HCT116 (cell line): Measurements from ENCODE around the gene TCF23. TPM values are rescaled to one million over a fixed set of nuclear protein-coding genes. Genes with fewer than 3 reads are reported as not detected.

Source experiments
- ATAC-seq: fragments of 200-7000 bp; cut with Tn5 transposase; 2 replicates; pipeline ENCODE4 v1.9.1; 2020; ENCODE audit warnings: mild to moderate bottlenecking, moderate library complexity
- BruUV-seq: library from RNA; stranded (reverse); fragments of 400-500 nt; replicated peaks from 2 replicates; lab custom pipeline; 2021; lab: Mats Ljungman, UMichigan
- CTCF ChIA-PET: fragments of 300-600 bp; sonication (Branson Sonifier 250); formaldehyde crosslinking; loops from one replicate; lab custom pipeline; 2021; ENCODE audit warnings: antibody characterized with exemption; lab: Charles Lee
- POLR2A ChIA-PET: fragments of 300-600, 350-600 bp; sonication (Branson Sonifier 250); formaldehyde crosslinking; loops from one replicate; lab custom pipeline; 2021; ENCODE audit warnings: antibody characterized with exemption; lab: Charles Lee
- RAD21 ChIA-PET, 2 experiments: fragments of 300-600 bp; sonication (Branson Sonifier 250); formaldehyde crosslinking; loops; one replicate each; lab custom pipeline; 2023; ENCODE audit warnings: low total read pairs in 2 of 2; ENCODE audit not compliant: uncharacterized antibody in 2 of 2, unreplicated experiment in 2 of 2, low non-redundant PET in 1 of 2; lab: Charles Lee
- DNase-seq: peaks from one replicate; pipeline ENCODE4 v3.0.0-alpha.2; 2010; ENCODE audit warnings: low read depth, low spot score
- H2AFZ ChIP-seq: fragments of 200-600 bp; shearing (Covaris generic), sonication (generic); 2 replicates; pipeline ENCODE4 v1.6.1; 2017; ENCODE audit warnings: low read depth, mixed run types, mixed read lengths, antibody characterized with exemption, low read length; ENCODE audit not compliant: poor library complexity, severe bottlenecking
- H3K27ac ChIP-seq: 2 replicates; pipeline ENCODE4 v1.5.1; 2012; ENCODE audit warnings: low read depth, low read length
- H3K27me3 ChIP-seq: fragments of 200-600 bp; sonication (generic); 2 replicates; pipeline ENCODE4 v1.6.1; 2016; ENCODE audit warnings: mixed run types, low read length, mixed read lengths; ENCODE audit not compliant: insufficient read depth
- H3K36me3 ChIP-seq, 2 experiments: fragments of 200-500 bp in 1 of 2; fragments of 200-600 bp in 1 of 2; sonication (Bioruptor generic) in 1 of 2; sonication (generic) in 1 of 2; 2 replicates each; pipeline versions ENCODE4 v1.5.1 to v1.6.1; 2014 to 2016; ENCODE audit warnings: low read length in 2 of 2, inconsistent platforms in 1 of 2, mixed read lengths in 1 of 2, mixed run types in 1 of 2; ENCODE audit not compliant: insufficient read depth in 2 of 2, control insufficient read depth in 1 of 2
- H3K4me1 ChIP-seq, 2 experiments: fragments of 200-600 bp in 1 of 2; sonication (generic) in 1 of 2; 2 replicates each; pipeline versions ENCODE4 v1.5.1 to v1.6.1; 2012 to 2017; ENCODE audit warnings: low read length in 2 of 2, inconsistent platforms in 1 of 2, mild to moderate bottlenecking in 1 of 2, mixed read lengths in 1 of 2, mixed run types in 1 of 2, moderate library complexity in 1 of 2; ENCODE audit not compliant: insufficient read depth in 2 of 2, control insufficient read depth in 1 of 2
- H3K4me2 ChIP-seq: fragments of 200-600 bp; sonication (generic); 2 replicates; pipeline ENCODE4 v1.6.1; 2017; ENCODE audit warnings: mixed run types, low read length, mixed read lengths
- H3K4me3 ChIP-seq, 2 experiments: fragments of 200-600 bp in 1 of 2; sonication (generic) in 1 of 2; replicated peaks in 1 of 2; 2 replicates each; pipeline ENCODE4 v1.5.1; 2011 to 2016; ENCODE audit warnings: low read length in 2 of 2, control low read depth in 1 of 2, low read depth in 1 of 2, mild to moderate bottlenecking in 1 of 2, mixed read lengths in 1 of 2, mixed run types in 1 of 2
- H3K79me2 ChIP-seq: fragments of 200-600 bp; sonication (generic); 2 replicates; pipeline ENCODE4 v1.6.1; 2017; ENCODE audit warnings: mild to moderate bottlenecking, mixed run types, low read length, moderate library complexity, mixed read lengths; ENCODE audit not compliant: insufficient read depth
- H3K9ac ChIP-seq: fragments of 200-600 bp; sonication (generic); 2 replicates; pipeline ENCODE4 v1.6.1; 2016; ENCODE audit warnings: low read length, mixed read lengths
- H3K9me2 ChIP-seq: fragments of 200-600 bp; sonication (generic), shearing (Covaris generic); 2 replicates; pipeline ENCODE4 v1.6.1; 2017; ENCODE audit warnings: mixed run types, mild to moderate bottlenecking, moderate library complexity; ENCODE audit not compliant: insufficient read depth
- H3K9me3 ChIP-seq, 2 experiments: fragments of 200-500 bp in 1 of 2; fragments of 200-600 bp in 1 of 2; sonication (Bioruptor generic) in 1 of 2; sonication (generic) in 1 of 2; 2 replicates each; pipeline ENCODE4 v1.6.1; 2014 to 2017; ENCODE audit warnings: low read length in 2 of 2, mixed read lengths in 2 of 2, inconsistent platforms in 1 of 2, low read depth in 1 of 2, mild to moderate bottlenecking in 1 of 2, mixed run types in 1 of 2, moderate library complexity in 1 of 2; ENCODE audit not compliant: control insufficient read depth in 1 of 2, insufficient read depth in 1 of 2
- H4K20me1 ChIP-seq: fragments of 200-600 bp; sonication (generic), shearing (Covaris generic); 2 replicates; pipeline ENCODE4 v1.6.1; 2017; ENCODE audit warnings: mixed run types, mild to moderate bottlenecking, moderate library complexity; ENCODE audit not compliant: insufficient read depth
- ATF3 ChIP-seq: IDR thresholded peaks from 2 replicates; pipeline ENCODE4 v1.6.1; 2012
- FOSL1 ChIP-seq: IDR thresholded peaks from 2 replicates; pipeline ENCODE4 v1.6.1; 2012; ENCODE audit warnings: low read depth
- MAX ChIP-seq: IDR thresholded peaks from 2 replicates; pipeline ENCODE4 v1.6.1; 2012
- POLR2A ChIP-seq: IDR thresholded peaks from 2 replicates; pipeline ENCODE4 v1.7.0; 2011; ENCODE audit warnings: borderline replicate concordance; ENCODE audit not compliant: insufficient read depth, insufficient read length; ENCODE audit errors: extremely low read depth
- SIN3A ChIP-seq: IDR thresholded peaks from 2 replicates; pipeline ENCODE4 v1.6.1; 2012; ENCODE audit warnings: low read depth
- SP1 ChIP-seq: IDR thresholded peaks from 2 replicates; pipeline ENCODE4 v1.6.1; 2012; ENCODE audit warnings: low read depth
- SRF ChIP-seq: IDR thresholded peaks from 2 replicates; pipeline ENCODE4 v1.6.1; 2012; ENCODE audit warnings: low read depth
- TCF7L2 ChIP-seq: IDR thresholded peaks from 2 replicates; pipeline ENCODE4 v1.7.0; 2011; ENCODE audit warnings: borderline replicate concordance, inconsistent platforms; ENCODE audit not compliant: insufficient read depth, insufficient read length; ENCODE audit errors: extremely low read depth
- YY1 ChIP-seq: IDR thresholded peaks from 2 replicates; pipeline ENCODE4 v1.6.1; 2011; ENCODE audit warnings: low read length, low read depth, moderate library complexity, mild to moderate bottlenecking; ENCODE audit not compliant: insufficient replicate concordance; ENCODE audit errors: extremely low read depth
- ZNF274 ChIP-seq: fragments of 200-500 bp; sonication (Bioruptor generic); IDR thresholded peaks from 2 replicates; pipeline ENCODE4 v1.6.1; 2014; ENCODE audit warnings: mild to moderate bottlenecking, low read depth, low read length, inconsistent platforms
- intact Hi-C: fragments of 100-400 bp; cut with micrococcal nuclease; formaldehyde crosslinking; loops from 2 replicates; pipeline ENCODE4 v1.10.0; 2022
- total RNA-seq: library from RNA; stranded (reverse); gene quantifications from one replicate; pipeline ENCODE4 v1.2.1, GENCODE V29; 2021; ENCODE audit not compliant: unreplicated experiment
- TF ChIP-seq, protein P1 (sequence below), 3 experiments: fragments of 200-600 bp in 1 of 3; sonication (generic) in 1 of 3; IDR thresholded peaks in 2 of 3; conservative IDR thresholded peaks in 1 of 3; 2 replicates each; pipeline ENCODE4 v1.5.1; 2012 to 2017; ENCODE audit warnings: low read depth in 2 of 3, low read length in 2 of 3, antibody characterized with exemption in 1 of 3, borderline replicate concordance in 1 of 3, control low read depth in 1 of 3, mild to moderate bottlenecking in 1 of 3, mixed read lengths in 1 of 3, mixed run types in 1 of 3, moderate library complexity in 1 of 3; ENCODE audit not compliant: insufficient read depth in 1 of 3

TCF23 gene
- total RNA-seq, 1 experiment from 2014 or later, result not detected

- no peak for TF ChIP-seq ATF3
Measured at GRCh38 chr2:27135478-27135955, 13.3 kb upstream of the TCF23 start (continued).

- H3K27me3 ChIP-seq, result no peaks in the 10 kb centered on the region
- H3K4me2 ChIP-seq, result no peak overlapping the region
- DNase-seq (no peak), ATAC-seq (no peak)
- ChIA-PET RAD21 (no interaction called here), CTCF (interaction anchor here (1.4 kb wide), 1 partner anchor 33 kb away, joined by 3 read pairs; no protein-coding TSS in a partner anchor), POLR2A (no interaction called here)
- no peak overlapping the region for H3K27ac ChIP-seq
- no peak overlapping the region for H2AFZ ChIP-seq
- BruUV-seq, result no TSS peak
- H3K9me2 ChIP-seq, result no peaks in the 10 kb centered on the region
- H3K79me2 ChIP-seq, result peaks cover 20% of the 10 kb centered on the region
- H4K20me1 ChIP-seq, result no peaks in the 10 kb centered on the region
- H3K4me1 ChIP-seq, result peaks cover 4 to 19% of the 10 kb centered on the region in 2 experiments; a peak in 3 of 4 replicates
- peaks cover 7 to 14% of the 10 kb centered on the region in 2 experiments; a peak in 3 of 4 replicates for H3K36me3 ChIP-seq
- no peaks in the 10 kb centered on the region for H3K9me3 ChIP-seq
- no peak overlapping the region for H3K4me3 ChIP-seq
- TF ChIP-seq TCF7L2, result no peak
- no peak for TF ChIP-seq FOSL1
- no peak for TF ChIP-seq POLR2A
- no peak for TF ChIP-seq YY1
- TF ChIP-seq MAX, result no peak
- no peak for TF ChIP-seq SIN3A
- no peak for TF ChIP-seq SP1
- no peak for TF ChIP-seq ATF3
- no peak for TF ChIP-seq ZNF274
- no peak for TF ChIP-seq SRF
- TF ChIP-seq, protein P1, sequence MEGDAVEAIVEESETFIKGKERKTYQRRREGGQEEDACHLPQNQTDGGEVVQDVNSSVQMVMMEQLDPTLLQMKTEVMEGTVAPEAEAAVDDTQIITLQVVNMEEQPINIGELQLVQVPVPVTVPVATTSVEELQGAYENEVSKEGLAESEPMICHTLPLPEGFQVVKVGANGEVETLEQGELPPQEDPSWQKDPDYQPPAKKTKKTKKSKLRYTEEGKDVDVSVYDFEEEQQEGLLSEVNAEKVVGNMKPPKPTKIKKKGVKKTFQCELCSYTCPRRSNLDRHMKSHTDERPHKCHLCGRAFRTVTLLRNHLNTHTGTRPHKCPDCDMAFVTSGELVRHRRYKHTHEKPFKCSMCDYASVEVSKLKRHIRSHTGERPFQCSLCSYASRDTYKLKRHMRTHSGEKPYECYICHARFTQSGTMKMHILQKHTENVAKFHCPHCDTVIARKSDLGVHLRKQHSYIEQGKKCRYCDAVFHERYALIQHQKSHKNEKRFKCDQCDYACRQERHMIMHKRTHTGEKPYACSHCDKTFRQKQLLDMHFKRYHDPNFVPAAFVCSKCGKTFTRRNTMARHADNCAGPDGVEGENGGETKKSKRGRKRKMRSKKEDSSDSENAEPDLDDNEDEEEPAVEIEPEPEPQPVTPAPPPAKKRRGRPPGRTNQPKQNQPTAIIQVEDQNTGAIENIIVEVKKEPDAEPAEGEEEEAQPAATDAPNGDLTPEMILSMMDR (IDR thresholded peaks at IDR 0.05 in 2 of 3, conservative IDR thresholded peaks at IDR 0.05 in 1 of 3; ENCODE audit: borderline replicate concordance in 1 of 3, insufficient read depth in 1 of 3, low read depth in 2 of 3, low read length in 2 of 3), result no peak
- H3K9ac ChIP-seq, result no peak overlapping the region
- intact Hi-C loops, result no loop called here
Measured at GRCh38 chr2:27136751-27137150, 12.1 kb upstream of the TCF23 start.
